Caco-2 (cell line): Measurements from ENCODE around the gene ZFY. TPM values are rescaled to one million over a fixed set of nuclear protein-coding genes. Genes with fewer than 3 reads are reported as not detected.

Experiments
- BruUV-seq: library from RNA; stranded (reverse); fragments of 400-500 nt; replicated peaks from 2 replicates; lab custom pipeline; 2021; lab: Mats Ljungman, UMichigan
- CTCF ChIA-PET: fragments of 300-600 bp; sonication (Branson Sonifier 250); formaldehyde crosslinking; loops from one replicate; lab custom pipeline; 2022; ENCODE audit warnings: antibody characterized with exemption; lab: Charles Lee
- POLR2A ChIA-PET: fragments of 300-600 bp; sonication (Branson Sonifier 250); formaldehyde crosslinking; loops from one replicate; lab custom pipeline; 2022; ENCODE audit warnings: antibody characterized with exemption; lab: Charles Lee
- DNase-seq, 2 experiments: peaks; one replicate each; pipeline versions ENCODE4 v3.0.0 to v3.0.0-alpha.2; 2020 to 2022
- H3K27me3 ChIP-seq: replicated peaks from 2 replicates; pipeline ENCODE4 v1.6.0; 2011; ENCODE audit warnings: low read length; ENCODE audit not compliant: control insufficient read depth, insufficient read depth
- H3K36me3 ChIP-seq: 2 replicates; pipeline ENCODE4 v1.5.1; 2011; ENCODE audit warnings: low read length; ENCODE audit not compliant: control insufficient read depth, insufficient read depth
- H3K4me1 ChIP-seq: fragments of 250-450 bp; sonication (Bioruptor Pico); 2 replicates; pipeline ENCODE4 v1.5.1; 2020; ENCODE audit warnings: mild to moderate bottlenecking
- H3K4me3 ChIP-seq: 2 replicates; pipeline ENCODE4 v1.5.1; 2011; ENCODE audit warnings: low read depth, mild to moderate bottlenecking, control low read depth, low read length
- H3K9me3 ChIP-seq: fragments of 250-450 bp; sonication (Bioruptor Pico); 2 replicates; pipeline ENCODE4 v1.5.1; 2020; ENCODE audit warnings: mild to moderate bottlenecking, moderate library complexity
- H3K27ac Mint-ChIP-seq: one replicate; pipeline ENCODE4 v1.8.0; 2022; ENCODE audit warnings: mixed read lengths; ENCODE audit not compliant: unreplicated experiment
- H3K27me3 Mint-ChIP-seq: one replicate; pipeline ENCODE4 v1.8.0; 2022; ENCODE audit warnings: mixed read lengths; ENCODE audit not compliant: insufficient read depth, unreplicated experiment
- H3K36me3 Mint-ChIP-seq: one replicate; pipeline ENCODE4 v1.8.0; 2022; ENCODE audit warnings: mild to moderate bottlenecking, mixed read lengths; ENCODE audit not compliant: insufficient read depth, unreplicated experiment
- H3K4me1 Mint-ChIP-seq: one replicate; pipeline ENCODE4 v1.8.0; 2022; ENCODE audit warnings: low read depth, mixed read lengths; ENCODE audit not compliant: unreplicated experiment
- H3K4me3 Mint-ChIP-seq: one replicate; pipeline ENCODE4 v1.8.0; 2022; ENCODE audit warnings: mild to moderate bottlenecking, moderate library complexity, mixed read lengths; ENCODE audit not compliant: unreplicated experiment
- H3K9me3 Mint-ChIP-seq: one replicate; pipeline ENCODE4 v1.8.0; 2022; ENCODE audit warnings: mixed read lengths; ENCODE audit not compliant: unreplicated experiment
- intact Hi-C: fragments of 100-400 bp; cut with micrococcal nuclease; formaldehyde crosslinking; loops from one replicate; pipeline ENCODE4 v1.10.0; 2022; ENCODE audit not compliant: unreplicated experiment
- total RNA-seq: library from RNA; stranded (reverse); gene quantifications from 2 replicates; pipeline ENCODE4 v1.2.3, GENCODE V29; 2022
- TF ChIP-seq, protein P1 (sequence below), 2 experiments: fragments of 200-600 bp in 1 of 2; IDR thresholded peaks; 1 replicate in 1 of 2; 2 replicates in 1 of 2; pipeline versions ENCODE4 v1.5.1 to v1.8.0; 2011 to 2022; ENCODE audit warnings: antibody characterized with exemption in 1 of 2, control low read depth in 1 of 2, inconsistent platforms in 1 of 2, low read depth in 1 of 2, low read length in 1 of 2, mild to moderate bottlenecking in 1 of 2, moderate library complexity in 1 of 2; ENCODE audit not compliant: insufficient read depth in 1 of 2, severe bottlenecking in 1 of 2, unreplicated experiment in 1 of 2

Gene ZFY
- total RNA-seq, 1 experiment from 2014 or later, result not detected

- POLR2A ChIA-PET, result no interaction called here
- Histone ChIP-seq H3K27me3 (no peaks in the 10 kb centered on the region), H3K4me1 (no peaks in the 10 kb centered on the region), H3K9me3 (no peaks in the 10 kb centered on the region), H3K4me3 (no peak overlapping the region), H3K36me3 (no peaks in the 10 kb centered on the region)
- no peaks in the 10 kb centered on the region for H3K27me3 Mint-ChIP-seq
- CTCF ChIA-PET, result no interaction called here
- H3K36me3 Mint-ChIP-seq, result no peaks in the 10 kb centered on the region
- TF ChIP-seq, protein P1, sequence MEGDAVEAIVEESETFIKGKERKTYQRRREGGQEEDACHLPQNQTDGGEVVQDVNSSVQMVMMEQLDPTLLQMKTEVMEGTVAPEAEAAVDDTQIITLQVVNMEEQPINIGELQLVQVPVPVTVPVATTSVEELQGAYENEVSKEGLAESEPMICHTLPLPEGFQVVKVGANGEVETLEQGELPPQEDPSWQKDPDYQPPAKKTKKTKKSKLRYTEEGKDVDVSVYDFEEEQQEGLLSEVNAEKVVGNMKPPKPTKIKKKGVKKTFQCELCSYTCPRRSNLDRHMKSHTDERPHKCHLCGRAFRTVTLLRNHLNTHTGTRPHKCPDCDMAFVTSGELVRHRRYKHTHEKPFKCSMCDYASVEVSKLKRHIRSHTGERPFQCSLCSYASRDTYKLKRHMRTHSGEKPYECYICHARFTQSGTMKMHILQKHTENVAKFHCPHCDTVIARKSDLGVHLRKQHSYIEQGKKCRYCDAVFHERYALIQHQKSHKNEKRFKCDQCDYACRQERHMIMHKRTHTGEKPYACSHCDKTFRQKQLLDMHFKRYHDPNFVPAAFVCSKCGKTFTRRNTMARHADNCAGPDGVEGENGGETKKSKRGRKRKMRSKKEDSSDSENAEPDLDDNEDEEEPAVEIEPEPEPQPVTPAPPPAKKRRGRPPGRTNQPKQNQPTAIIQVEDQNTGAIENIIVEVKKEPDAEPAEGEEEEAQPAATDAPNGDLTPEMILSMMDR (IDR thresholded peaks at IDR 0.05; ENCODE audit: insufficient read depth in 1 of 2, low read depth in 1 of 2, low read length in 1 of 2, severe bottlenecking in 1 of 2, unreplicated experiment in 1 of 2), result no peak
- DNase-seq, result no peak
- BruUV-seq, result no TSS peak
- H3K4me1 Mint-ChIP-seq, result no peaks in the 10 kb centered on the region
- intact Hi-C loops, result no loop called here
- H3K9me3 Mint-ChIP-seq, result no peaks in the 10 kb centered on the region
- no peak overlapping the region for H3K4me3 Mint-ChIP-seq
- H3K27ac Mint-ChIP-seq, result no peak overlapping the region
Observed at GRCh38 chrY:3023606-3024005, 88.4 kb downstream of the ZFY start.

- Histone ChIP-seq H3K9me3 (no peaks in the 10 kb centered on the region), H3K36me3 (no peaks in the 10 kb centered on the region), H3K4me1 (no peaks in the 10 kb centered on the region), H3K27me3 (no peaks in the 10 kb centered on the region), H3K4me3 (no peak overlapping the region)
- BruUV-seq, result no TSS peak
- H3K4me3 Mint-ChIP-seq, result no peak overlapping the region
- POLR2A ChIA-PET, result no interaction called here
- no peaks in the 10 kb centered on the region for H3K36me3 Mint-ChIP-seq
- intact Hi-C loops, result no loop called here
- H3K9me3 Mint-ChIP-seq, result no peaks in the 10 kb centered on the region
- TF ChIP-seq, protein P1 (IDR thresholded peaks at IDR 0.05; ENCODE audit: insufficient read depth in 1 of 2, low read depth in 1 of 2, low read length in 1 of 2, severe bottlenecking in 1 of 2, unreplicated experiment in 1 of 2), result no peak
- H3K27me3 Mint-ChIP-seq, result no peaks in the 10 kb centered on the region
- CTCF ChIA-PET, result no interaction called here
- no peak for DNase-seq
- no peaks in the 10 kb centered on the region for H3K4me1 Mint-ChIP-seq
- no peak overlapping the region for H3K27ac Mint-ChIP-seq
Observed at GRCh38 chrY:3025357-3025756, 90.2 kb downstream of the ZFY start.

Other genes with a start within 250 kb of the ZFY start
- not detected in 2 replicates for gene SRY, start 147.7 kb upstream of the ZFY start, total RNA-seq
- not detected in 2 replicates for gene RPS4Y1, start 93.8 kb upstream of the ZFY start, total RNA-seq